Testis (tissue), 2 donors: ENCODE data around the gene PTPRD.

Experiments used
- CTCF ChIP-seq, 3 experiments: fragments of 450-650 bp in 2 of 3; fragments of 200-600 bp in 1 of 3; sonication (generic) in 1 of 3; IDR thresholded peaks; one replicate each; pipeline ENCODE4 v1.5.1; 2016 to 2019; ENCODE audit warnings: antibody characterized with exemption in 3 of 3, mild to moderate bottlenecking in 2 of 3, moderate library complexity in 1 of 3
- POLR2A ChIP-seq: fragments of 450-650 bp; IDR thresholded peaks from one replicate; pipeline ENCODE4 v1.6.1; 2017; ENCODE audit warnings: antibody characterized with exemption, mild to moderate bottlenecking, moderate library complexity

DNA sequence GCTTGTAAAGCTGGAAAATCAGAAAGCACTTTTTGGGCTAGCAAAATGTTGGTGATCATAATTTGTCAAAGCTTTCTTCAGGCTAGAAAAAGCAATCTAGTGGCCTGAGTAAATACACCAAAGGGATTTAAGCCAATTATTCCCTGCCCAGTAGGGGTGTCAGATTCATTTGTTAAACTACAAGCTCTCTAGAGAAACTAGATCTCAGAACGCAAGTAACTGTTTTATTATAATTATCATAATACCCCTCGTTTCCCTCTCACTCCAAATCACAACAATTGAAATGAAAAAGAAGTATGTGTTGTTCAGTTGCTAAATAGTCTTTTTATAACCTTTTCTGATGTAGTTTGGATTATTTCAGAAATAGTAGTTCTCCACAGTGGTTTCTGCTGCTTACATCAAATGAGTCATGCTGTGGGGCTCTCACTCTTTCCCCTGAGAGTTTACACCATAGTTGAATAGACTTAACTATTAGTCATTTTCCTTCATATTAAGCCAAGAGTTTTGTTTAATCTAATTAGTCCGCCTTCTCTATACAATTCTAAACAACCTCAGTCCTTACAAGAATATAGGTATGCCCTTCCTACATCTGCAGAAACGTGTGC is 1894.6 kb downstream of the PTPRD start:
- TF ChIP-seq POLR2A (no peak), CTCF (IDR thresholded peaks at IDR 0.05) (no peak)
